ENCODE data around the gene KCTD19.
A peak's percentile ranks its signal among the peaks of the same experiment; 100 is the strongest.

Gene KCTD19

DNA sequence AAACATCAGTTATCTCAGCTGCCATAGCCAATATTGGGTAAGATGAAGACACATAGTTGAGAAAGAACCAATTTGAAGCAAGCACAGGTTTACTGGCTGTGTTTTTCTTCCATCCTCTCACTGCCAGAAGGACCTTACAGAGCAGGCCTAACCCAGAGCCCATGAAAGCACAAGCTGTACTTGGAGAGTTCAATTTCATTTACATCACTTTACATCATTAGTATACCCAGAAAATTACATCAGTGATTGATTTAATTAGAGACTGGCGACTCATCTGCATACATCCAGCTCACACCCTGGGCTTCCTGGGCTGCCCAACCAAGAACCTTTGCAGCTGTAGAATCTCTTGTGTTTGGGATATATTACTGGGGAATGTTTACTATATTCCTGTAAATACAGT, 23.8 kb upstream of the KCTD19 start:
- ATAC-seq, result no peak
- TF ChIP-seq ARNTL (CRISPR knock-in tag; IDR thresholded peaks at IDR 0.05; ENCODE audit: borderline replicate concordance, low read depth), result no peak
- TF ChIP-seq ESRRG (CRISPR knock-in tag; IDR thresholded peaks at IDR 0.05), result no peak
- TF ChIP-seq OSR1 (CRISPR knock-in tag; IDR thresholded peaks at IDR 0.05), result no peak
- TF ChIP-seq PPARA (CRISPR knock-in tag; IDR thresholded peaks at IDR 0.05; ENCODE audit: borderline replicate concordance), result no peak
- TF ChIP-seq, protein P1, sequence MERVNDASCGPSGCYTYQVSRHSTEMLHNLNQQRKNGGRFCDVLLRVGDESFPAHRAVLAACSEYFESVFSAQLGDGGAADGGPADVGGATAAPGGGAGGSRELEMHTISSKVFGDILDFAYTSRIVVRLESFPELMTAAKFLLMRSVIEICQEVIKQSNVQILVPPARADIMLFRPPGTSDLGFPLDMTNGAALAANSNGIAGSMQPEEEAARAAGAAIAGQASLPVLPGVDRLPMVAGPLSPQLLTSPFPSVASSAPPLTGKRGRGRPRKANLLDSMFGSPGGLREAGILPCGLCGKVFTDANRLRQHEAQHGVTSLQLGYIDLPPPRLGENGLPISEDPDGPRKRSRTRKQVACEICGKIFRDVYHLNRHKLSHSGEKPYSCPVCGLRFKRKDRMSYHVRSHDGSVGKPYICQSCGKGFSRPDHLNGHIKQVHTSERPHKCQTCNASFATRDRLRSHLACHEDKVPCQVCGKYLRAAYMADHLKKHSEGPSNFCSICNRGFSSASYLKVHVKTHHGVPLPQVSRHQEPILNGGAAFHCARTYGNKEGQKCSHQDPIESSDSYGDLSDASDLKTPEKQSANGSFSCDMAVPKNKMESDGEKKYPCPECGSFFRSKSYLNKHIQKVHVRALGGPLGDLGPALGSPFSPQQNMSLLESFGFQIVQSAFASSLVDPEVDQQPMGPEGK (CRISPR knock-in tag; IDR thresholded peaks at IDR 0.05; ENCODE audit: borderline replicate concordance), result no peak
- TF ChIP-seq, protein P2, sequence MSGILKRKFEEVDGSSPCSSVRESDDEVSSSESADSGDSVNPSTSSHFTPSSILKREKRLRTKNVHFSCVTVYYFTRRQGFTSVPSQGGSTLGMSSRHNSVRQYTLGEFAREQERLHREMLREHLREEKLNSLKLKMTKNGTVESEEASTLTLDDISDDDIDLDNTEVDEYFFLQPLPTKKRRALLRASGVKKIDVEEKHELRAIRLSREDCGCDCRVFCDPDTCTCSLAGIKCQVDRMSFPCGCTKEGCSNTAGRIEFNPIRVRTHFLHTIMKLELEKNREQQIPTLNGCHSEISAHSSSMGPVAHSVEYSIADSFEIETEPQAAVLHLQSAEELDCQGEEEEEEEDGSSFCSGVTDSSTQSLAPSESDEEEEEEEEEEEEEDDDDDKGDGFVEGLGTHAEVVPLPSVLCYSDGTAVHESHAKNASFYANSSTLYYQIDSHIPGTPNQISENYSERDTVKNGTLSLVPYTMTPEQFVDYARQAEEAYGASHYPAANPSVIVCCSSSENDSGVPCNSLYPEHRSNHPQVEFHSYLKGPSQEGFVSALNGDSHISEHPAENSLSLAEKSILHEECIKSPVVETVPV (CRISPR knock-in tag; IDR thresholded peaks at IDR 0.05), result no peak
- TF ChIP-seq ZFP30 (CRISPR knock-in tag; IDR thresholded peaks at IDR 0.05), result no peak
- TF ChIP-seq, protein P3, sequence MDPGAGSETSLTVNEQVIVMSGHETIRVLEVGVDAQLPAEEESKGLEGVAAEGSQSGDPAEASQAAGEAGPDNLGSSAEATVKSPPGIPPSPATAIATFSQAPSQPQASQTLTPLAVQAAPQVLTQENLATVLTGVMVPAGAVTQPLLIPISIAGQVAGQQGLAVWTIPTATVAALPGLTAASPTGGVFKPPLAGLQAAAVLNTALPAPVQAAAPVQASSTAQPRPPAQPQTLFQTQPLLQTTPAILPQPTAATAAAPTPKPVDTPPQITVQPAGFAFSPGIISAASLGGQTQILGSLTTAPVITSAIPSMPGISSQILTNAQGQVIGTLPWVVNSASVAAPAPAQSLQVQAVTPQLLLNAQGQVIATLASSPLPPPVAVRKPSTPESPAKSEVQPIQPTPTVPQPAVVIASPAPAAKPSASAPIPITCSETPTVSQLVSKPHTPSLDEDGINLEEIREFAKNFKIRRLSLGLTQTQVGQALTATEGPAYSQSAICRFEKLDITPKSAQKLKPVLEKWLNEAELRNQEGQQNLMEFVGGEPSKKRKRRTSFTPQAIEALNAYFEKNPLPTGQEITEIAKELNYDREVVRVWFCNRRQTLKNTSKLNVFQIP (CRISPR knock-in tag; IDR thresholded peaks at IDR 0.05; ENCODE audit: borderline replicate concordance, low read depth), result no peak
- TF ChIP-seq GLIS3 (CRISPR knock-in tag; IDR thresholded peaks at IDR 0.05), result no peak
- no peak for TF ChIP-seq ZFP3 (CRISPR knock-in tag; IDR thresholded peaks at IDR 0.05)
- no peak for TF ChIP-seq RARB (CRISPR knock-in tag; IDR thresholded peaks at IDR 0.05)
- TF ChIP-seq TCF4 (CRISPR knock-in tag; IDR thresholded peaks at IDR 0.05; ENCODE audit: borderline replicate concordance), result no peak
- TF ChIP-seq, protein P4, sequence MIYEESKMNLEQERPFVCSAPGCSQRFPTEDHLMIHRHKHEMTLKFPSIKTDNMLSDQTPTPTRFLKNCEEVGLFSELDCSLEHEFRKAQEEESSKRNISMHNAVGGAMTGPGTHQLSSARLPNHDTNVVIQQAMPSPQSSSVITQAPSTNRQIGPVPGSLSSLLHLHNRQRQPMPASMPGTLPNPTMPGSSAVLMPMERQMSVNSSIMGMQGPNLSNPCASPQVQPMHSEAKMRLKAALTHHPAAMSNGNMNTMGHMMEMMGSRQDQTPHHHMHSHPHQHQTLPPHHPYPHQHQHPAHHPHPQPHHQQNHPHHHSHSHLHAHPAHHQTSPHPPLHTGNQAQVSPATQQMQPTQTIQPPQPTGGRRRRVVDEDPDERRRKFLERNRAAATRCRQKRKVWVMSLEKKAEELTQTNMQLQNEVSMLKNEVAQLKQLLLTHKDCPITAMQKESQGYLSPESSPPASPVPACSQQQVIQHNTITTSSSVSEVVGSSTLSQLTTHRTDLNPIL (CRISPR knock-in tag; IDR thresholded peaks at IDR 0.05; ENCODE audit: low read depth), result no peak
- TF ChIP-seq TOX (CRISPR knock-in tag; IDR thresholded peaks at IDR 0.05; ENCODE audit: borderline replicate concordance), result no peak
- TF ChIP-seq, protein P5, sequence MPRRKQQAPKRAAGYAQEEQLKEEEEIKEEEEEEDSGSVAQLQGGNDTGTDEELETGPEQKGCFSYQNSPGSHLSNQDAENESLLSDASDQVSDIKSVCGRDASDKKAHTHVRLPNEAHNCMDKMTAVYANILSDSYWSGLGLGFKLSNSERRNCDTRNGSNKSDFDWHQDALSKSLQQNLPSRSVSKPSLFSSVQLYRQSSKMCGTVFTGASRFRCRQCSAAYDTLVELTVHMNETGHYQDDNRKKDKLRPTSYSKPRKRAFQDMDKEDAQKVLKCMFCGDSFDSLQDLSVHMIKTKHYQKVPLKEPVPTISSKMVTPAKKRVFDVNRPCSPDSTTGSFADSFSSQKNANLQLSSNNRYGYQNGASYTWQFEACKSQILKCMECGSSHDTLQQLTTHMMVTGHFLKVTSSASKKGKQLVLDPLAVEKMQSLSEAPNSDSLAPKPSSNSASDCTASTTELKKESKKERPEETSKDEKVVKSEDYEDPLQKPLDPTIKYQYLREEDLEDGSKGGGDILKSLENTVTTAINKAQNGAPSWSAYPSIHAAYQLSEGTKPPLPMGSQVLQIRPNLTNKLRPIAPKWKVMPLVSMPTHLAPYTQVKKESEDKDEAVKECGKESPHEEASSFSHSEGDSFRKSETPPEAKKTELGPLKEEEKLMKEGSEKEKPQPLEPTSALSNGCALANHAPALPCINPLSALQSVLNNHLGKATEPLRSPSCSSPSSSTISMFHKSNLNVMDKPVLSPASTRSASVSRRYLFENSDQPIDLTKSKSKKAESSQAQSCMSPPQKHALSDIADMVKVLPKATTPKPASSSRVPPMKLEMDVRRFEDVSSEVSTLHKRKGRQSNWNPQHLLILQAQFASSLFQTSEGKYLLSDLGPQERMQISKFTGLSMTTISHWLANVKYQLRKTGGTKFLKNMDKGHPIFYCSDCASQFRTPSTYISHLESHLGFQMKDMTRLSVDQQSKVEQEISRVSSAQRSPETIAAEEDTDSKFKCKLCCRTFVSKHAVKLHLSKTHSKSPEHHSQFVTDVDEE (CRISPR knock-in tag; IDR thresholded peaks at IDR 0.05), result no peak
- TF ChIP-seq ZNF565 (CRISPR knock-in tag; conservative IDR thresholded peaks at IDR 0.05; ENCODE audit: low read depth), result no peak
- no peak for TF ChIP-seq ZNF70 (CRISPR knock-in tag; IDR thresholded peaks at IDR 0.05)
- no peak for TF ChIP-seq ZC3H10 (CRISPR knock-in tag; IDR thresholded peaks at IDR 0.05)
- TF ChIP-seq BACH2 (CRISPR knock-in tag; IDR thresholded peaks at IDR 0.05; ENCODE audit: borderline replicate concordance), result no peak

DNA sequence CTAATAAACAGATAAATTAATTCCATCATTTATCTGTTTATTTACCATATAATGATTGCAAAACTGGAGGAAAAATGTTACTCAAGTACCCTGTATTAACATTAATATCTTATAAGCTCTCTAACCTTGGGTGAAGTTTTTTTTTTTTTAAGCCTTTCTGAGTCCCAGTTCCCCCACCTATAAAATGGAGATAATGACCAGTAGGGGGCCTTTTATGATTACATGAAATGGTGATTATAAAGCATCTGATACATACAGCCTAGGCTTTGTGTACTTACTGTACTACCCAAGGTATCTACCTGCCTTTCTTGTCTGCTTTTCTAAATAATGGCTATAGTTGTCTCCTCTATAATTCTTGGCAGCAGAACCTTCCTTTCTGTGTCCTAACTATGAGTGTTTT, 22.6 kb upstream of the KCTD19 start:
- TF ChIP-seq ZFP30 (CRISPR knock-in tag; IDR thresholded peaks at IDR 0.05) (no peak), CSDC2 (CRISPR knock-in tag; IDR thresholded peaks at IDR 0.05) (no peak), OSR1 (CRISPR knock-in tag; IDR thresholded peaks at IDR 0.05) (no peak), SNAI2 (CRISPR knock-in tag; IDR thresholded peaks at IDR 0.05) (no peak), TCF4 (CRISPR knock-in tag; IDR thresholded peaks at IDR 0.05; ENCODE audit: borderline replicate concordance) (no peak), GLIS3 (CRISPR knock-in tag; IDR thresholded peaks at IDR 0.05) (no peak), PPARA (CRISPR knock-in tag; IDR thresholded peaks at IDR 0.05; ENCODE audit: borderline replicate concordance) (no peak), ARNTL (CRISPR knock-in tag; IDR thresholded peaks at IDR 0.05; ENCODE audit: borderline replicate concordance, low read depth) (no peak), TOX (CRISPR knock-in tag; IDR thresholded peaks at IDR 0.05; ENCODE audit: borderline replicate concordance) (no peak), RARB (CRISPR knock-in tag; IDR thresholded peaks at IDR 0.05) (no peak), ESRRG (CRISPR knock-in tag; IDR thresholded peaks at IDR 0.05) (no peak), ZNF565 (CRISPR knock-in tag; conservative IDR thresholded peaks at IDR 0.05; ENCODE audit: low read depth) (no peak)
- TF ChIP-seq, protein P2 (CRISPR knock-in tag; IDR thresholded peaks at IDR 0.05), result no peak
- TF ChIP-seq, protein P1 (CRISPR knock-in tag; IDR thresholded peaks at IDR 0.05; ENCODE audit: borderline replicate concordance), result no peak
- TF ChIP-seq, protein P5 (CRISPR knock-in tag; IDR thresholded peaks at IDR 0.05), result no peak
- peak; percentile 80 for ATAC-seq

All from SK-N-SH treated with all-trans-retinoic acid at 6 μM for 48 hours (cell line).